CD4-positive, alpha-beta T cell treated with Interleukin-4 for 1 hour (primary cell): ENCODE data around the gene COL5A1.

Source experiments
- DNase-seq, 2 donors: peaks; one replicate each; pipeline ENCODE4 v3.0.0-alpha.2; 2020 to 2022

The COL5A1 gene

DNA sequence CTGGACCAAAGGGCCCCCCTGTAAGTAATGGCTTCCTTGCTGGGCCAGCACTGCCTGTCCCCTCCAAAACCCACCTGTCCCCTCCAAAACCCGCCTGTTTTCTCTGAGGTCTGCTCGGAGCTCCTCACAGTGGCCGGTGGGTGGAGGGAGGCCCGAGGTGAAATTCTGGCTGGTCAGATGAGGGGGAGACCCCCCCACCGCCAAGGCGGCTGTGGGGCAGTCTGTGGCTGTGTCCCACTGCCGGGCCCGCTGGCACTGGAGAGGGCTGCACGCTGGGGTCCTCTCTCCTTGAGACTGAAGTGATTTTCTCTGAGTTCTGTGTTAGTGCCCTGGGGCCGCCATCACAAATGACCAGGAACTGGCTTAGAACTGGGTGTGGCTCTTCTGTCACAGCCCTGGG, 155.3 kb downstream of the COL5A1 start:
- no peak for DNase-seq

DNA sequence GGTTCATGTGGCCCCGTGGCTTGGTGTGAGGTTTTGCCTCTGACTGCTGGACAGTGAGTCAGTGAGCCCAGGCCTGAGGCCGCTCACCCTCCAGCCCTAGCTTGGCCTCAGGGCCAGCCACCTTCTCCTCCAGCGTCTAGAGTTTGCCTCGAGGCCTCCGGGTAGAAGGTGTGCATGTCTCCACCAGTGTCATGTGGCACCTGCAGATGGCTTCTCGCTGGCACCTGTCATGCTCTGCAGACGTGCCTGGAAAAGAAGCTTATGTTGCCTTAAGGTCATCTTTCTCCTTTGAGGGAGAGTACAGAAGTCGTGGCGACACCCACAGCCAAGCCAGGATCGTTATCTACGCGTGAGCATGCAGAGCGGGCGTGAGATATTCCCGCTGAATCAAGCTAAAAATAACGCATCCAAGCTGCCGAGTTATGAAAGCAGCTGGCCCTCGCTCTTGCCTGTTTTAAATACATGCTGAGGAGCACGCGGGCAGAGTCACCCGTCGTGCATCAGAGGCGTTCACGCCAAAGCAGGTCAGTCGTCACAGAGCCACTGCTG, 159.3 kb downstream of the COL5A1 start:
- no peak for DNase-seq

DNA sequence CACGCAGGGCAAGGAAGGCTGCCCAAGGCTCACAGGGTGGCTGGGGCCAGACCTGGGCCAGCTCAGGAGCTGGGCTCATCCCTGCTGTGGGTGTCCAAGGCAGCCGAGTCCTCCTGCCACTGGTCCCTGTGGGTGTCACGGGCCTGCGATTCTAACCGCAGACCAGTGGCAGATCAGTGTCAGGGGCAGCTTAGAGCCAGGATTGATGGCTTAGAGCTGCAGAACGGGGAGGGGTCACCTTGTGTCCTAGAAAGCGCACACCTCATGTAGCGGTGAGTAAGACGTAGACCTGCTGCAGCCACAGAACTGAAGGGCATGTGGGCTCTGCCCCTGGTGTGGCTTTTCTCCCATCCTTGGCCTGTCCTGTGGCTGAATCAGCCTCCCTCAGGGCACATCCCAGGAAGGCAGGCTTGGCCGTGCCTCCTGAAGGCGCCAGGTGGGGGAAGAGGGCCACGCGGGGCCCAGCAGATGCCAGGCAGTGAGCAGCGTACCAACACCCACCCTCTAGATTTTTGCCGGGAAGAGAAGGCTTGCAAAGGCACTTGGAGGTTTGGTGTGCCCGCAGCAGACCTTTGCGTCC, 160.7 kb downstream of the COL5A1 start:
- DNase-seq = no peak

DNA sequence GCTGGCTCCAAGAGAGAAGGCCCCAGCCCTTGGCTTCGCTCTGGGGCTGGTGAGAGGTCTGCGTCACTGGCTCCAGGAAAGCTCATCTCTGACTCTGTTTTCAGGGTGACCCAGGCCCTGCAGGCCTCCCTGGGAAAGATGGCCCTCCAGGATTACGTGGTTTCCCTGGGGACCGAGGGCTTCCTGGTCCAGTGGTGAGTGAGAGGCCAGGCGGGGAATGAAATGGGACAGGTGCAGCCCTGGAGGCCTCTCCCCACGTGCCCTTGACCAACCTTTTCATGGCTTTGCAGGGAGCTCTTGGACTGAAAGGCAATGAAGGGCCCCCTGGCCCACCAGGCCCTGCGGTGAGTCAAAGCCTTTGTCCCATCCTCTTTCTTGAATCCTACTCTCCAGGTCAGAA, 163.3 kb downstream of the COL5A1 start:
- DNase-seq = no peak

DNA sequence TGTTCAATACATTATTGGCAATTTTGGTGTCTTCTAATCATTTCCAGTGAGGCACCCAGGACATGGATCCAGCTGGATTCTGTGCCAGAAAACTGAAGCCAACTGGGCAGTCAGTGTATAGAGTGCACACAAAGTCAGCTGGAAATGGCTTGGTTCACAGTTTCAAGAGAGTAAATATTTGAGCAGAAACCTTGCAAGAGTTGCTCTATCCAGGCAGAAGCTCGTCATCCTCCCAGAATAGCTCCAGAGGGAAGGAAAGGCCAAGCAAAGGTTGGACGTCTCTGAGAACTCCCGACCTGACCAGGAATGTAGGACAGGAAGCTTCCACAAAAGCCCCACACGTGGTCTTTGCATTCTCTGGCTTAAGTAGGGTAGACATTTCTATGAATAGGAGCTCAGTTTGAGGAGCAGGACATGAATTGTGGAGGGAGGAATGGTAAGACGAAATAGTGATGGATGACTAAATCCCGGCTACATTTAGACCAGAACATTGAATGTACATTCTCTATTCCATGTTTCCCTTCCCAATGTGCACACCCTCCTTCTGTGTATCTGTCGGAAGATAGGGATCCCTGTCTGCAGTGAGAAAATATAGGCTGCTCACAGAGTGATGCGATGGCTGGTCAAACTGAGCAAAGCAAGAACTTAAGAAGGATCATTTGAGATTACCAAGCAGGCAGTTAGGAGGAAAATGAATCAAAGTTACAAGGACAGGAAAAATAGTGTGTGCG, 166.3 kb downstream of the COL5A1 start:
- no peak for DNase-seq

DNA sequence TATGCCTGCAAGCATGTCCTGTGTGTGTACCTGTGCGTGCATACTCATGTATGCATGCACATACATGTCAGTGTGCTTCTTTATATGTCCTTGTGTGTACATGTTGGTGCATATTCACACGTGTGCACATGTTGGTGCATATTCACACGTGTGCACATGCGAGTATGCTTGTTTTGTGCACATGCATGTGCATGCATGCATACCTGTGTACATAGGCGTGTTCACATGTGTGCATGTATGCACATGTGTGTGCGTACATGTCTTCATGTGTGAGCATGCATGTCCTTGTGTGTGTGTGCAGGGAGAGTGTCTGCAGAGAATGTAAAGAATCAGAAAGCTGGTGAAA, 166.8 kb downstream of the COL5A1 start:
- DNase-seq = no peak

DNA sequence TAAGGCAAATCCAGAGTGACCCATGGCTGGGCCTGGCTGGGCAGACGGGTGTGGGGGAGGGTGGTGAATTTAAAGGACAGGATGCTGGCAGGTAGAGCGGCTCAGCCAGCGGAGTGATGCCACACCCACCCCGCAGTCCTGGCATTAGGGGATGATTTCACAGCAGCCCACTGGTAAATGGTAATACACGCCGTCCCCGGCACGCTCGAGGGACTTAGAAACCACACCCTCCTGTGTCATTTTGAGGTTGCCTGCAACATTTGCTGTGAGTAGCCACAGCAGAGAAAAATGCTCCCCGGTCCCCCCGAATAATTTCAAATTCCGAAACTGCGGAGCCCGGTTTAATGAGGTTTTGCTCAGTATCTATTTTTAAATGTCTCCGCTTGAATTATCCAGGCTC, 167.7 kb downstream of the COL5A1 start:
- DNase-seq = no peak

DNA sequence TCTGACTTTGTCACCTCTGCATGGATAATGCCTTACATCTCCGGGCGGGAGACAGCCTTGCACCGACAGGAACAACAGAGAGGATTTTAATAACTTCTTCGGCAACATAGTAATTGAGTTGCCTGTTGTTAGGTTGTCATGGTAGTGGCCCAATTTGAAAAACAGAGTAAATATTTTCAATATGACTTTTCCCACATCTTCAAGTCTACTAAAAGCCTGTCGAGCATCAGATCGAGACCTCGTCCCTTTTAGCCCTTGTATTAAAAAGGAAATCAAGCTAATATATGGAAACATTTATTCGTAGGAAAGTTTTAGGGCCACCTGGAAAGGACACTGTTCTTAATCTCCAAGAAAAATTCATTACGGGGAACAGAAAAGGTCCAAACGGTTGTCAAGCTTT, 168.2 kb downstream of the COL5A1 start:
- no peak for DNase-seq

DNA sequence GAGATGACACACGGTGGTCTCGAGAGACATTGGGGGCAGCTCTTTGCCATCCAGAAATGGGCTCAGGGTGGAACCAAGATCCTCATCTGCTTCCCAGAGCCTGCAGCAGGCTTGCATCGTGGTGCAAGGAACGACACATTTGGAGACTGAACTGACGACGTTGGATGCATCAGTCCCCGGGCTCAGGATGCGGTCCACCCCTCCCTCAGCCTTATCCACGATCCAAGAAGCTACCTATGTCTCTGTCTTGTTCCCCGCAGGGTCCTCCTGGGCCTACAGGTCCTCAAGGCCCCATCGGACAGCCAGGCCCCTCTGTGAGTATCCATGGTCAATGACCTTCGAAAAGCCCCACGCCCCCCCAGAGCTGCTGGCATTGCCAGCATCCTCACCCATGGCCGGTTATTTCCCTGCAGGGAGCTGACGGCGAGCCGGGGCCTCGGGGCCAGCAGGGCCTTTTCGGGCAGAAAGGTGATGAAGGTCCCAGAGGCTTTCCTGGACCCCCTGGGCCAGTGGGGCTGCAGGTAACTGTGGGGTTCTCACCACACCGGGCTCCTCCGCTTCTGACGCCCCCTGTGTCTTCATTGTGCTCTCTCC, 169.6 kb downstream of the COL5A1 start:
- no peak for DNase-seq

DNA sequence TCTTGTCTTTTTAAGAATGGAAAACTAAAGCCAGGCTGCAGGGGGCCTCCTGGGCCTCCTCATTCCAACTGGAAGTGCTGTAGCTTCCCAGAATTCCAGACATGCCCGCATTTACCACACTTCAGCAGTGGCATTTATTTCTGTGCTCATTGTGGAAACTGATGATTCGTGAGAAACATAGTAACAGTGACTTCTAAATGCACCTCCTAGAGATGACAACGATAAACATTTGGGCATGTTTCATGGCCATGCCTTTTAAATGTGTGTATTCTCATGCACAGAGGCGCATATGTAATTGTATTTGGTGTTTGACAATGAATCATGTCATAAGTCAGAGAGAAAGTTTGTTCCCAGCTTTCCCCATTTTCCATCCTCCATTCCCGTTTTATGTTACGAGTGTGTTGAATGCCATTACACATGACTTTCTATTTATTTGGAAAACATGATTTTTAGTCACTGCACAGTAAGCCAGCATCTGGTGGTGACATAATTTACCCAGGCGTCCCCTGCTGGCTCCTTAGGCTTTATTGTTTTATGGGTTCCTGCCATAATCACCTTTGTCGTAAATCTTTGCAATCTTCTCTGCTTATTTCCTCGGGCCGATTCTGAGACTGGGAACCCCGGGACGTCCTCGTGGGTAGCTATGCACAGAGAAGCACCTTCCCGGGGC, 170.2 kb downstream of the COL5A1 start:
- no peak for DNase-seq

DNA sequence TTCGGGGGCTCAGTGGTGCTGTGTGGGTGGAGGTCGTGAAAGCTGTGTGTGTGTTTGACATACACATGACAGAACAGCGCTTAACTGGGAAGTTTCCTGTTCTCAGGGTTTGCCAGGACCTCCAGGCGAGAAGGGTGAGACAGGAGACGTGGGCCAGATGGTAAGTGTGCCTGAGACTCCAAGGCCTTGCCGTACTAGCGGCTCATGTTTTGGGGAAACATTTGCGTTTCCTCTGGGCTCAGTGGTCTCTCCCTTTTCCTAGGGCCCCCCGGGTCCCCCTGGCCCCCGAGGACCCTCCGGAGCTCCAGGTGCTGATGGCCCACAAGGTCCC, 170.7 kb downstream of the COL5A1 start:
- DNase-seq = no peak

DNA sequence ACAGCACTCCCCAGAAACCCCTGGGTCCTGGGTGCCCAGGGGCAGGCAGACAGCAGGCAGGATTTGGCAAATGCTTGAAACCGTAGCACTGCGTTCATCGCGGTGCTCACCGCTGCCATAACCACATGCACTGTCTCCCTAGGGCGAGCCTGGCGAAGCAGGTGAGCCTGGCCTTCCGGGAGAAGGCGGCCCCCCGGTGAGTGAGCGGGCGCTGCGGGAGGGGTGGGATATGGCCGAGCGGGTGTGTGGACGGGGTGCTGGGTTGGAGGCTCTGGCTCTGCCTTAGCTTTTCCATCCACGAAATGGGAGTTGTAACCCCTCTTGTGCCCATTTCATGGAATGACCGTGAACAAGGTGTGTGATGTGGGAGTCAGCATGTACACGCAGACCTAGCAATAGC, 172.2 kb downstream of the COL5A1 start:
- no peak for DNase-seq

DNA sequence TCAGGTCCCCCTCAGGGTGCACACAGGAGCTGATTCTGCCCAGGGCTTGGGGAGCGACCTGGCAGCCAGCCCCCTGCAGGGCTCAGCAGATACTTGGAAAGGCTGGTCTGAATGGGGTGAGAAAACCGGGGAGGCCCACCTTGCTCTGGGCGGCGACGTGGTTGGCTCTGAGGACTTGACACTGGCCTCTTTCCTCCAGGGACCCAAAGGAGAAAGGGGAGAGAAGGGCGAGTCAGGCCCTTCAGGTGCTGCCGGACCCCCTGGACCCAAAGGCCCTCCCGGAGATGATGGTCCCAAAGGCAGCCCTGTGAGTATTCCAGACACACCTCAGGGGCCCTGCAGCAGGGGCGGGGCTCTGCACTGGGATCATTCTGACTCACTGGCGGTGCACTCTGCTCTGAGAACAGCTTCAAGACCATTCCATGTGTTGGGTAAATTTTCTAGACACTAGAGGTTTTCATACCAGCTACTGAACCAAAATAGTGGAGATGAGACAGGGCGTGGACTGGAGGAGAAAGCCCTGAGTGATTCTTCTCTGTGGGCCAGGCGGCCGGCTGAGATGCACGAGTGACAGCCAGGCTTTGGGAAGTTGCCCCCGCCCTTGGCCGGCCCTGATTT, 173.1 kb downstream of the COL5A1 start:
- no peak for DNase-seq

DNA sequence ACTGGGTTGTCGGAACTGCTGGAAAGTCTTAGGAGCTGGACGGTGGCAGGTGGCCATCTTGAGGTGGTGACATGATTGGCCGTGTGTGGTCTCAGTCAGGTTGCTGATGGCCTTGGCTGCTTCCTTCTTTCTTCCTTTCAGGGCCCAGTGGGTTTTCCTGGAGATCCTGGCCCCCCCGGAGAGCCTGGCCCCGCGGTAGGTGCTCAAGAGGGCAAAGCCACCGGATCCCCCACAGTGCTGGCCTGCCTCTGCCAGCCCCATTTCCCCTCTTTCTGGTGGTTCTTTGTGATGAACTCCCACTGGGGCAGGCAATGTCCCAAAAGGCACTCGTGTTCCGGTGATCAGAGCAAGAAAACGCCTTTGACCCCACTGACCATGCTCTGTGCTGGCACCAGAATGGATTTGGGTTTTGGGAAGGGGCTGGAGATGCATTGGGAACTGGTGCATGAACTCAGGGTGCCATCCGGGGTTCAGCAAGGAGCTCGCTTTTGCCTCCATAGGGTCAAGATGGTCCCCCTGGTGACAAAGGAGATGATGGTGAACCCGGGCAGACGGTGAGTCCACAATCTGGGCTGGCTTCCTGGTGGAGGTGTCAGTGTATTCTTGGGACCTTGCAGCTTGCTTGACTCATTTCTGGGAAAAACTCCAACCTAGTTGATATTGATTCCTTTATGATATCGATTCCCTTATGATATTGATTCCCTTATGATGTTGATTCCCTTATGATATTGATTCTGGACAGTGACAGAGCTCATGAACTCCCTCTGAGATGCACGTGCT, 174.0 kb downstream of the COL5A1 start:
- DNase-seq = no peak

DNA sequence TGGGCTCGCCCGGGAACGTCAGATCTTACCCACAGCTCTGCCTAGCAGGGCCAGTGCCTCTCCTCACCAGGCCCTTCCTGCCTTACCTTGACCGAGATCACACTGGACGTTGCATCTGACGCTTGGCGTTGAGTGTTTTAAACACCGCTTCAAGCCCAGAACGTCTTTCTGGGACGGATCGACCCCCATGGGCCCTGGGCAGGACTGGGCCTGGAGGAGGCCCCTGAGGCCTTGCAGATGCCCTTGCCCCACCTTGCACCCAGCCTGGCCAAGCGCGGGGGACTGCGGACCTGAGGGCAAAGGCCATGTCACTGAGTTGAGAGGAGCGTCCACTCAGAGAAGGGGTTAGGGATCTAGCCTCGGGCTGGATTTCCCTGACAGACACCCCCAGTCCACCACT, 174.7 kb downstream of the COL5A1 start:
- no peak for DNase-seq

DNA sequence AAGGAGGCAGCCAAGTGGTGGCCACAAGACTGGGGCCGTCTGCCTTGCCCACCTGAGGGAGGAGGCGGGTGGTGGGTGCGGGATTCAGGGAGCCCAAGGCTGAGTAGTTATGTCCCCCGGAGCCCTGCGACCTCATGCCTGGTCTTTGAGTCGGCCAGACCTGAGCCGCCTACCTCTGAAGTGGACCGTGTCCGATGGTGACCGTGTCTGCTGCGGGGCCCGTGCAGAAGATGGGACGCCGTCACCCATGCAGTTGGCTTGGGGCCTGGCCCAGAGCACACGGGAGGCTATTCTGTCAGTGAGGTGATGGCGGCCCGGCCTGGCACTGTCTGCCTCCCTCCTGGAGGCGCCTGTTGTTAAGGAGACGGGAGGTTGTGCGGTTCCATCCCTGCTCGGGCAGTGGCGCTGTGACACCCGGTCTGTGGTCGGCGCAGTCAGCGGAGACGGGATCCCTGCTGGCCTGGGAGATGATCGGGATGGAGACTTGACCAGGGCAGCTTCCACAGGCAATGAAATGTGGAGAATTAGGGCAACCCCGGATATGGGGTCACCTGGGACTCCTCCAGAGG, 176.5 kb downstream of the COL5A1 start:
- no peak for DNase-seq

DNA sequence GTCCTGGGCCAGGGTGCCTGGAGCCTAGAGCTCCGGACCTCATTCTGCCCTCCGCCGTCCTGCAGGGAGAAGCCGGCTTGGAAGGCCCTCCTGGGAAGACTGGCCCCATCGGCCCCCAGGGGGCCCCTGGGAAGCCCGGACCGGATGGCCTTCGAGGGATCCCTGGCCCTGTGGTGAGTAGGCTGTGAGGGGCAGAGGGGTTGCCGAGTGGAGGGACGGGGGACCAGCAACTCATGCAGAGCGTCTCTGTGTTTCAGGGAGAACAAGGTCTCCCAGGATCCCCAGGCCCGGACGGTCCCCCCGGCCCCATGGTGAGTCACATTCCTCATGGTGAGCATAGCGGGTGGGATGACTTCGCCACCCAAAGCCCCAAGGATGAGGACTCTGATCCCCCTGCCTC, 177.0 kb downstream of the COL5A1 start:
- DNase-seq = no peak

DNA sequence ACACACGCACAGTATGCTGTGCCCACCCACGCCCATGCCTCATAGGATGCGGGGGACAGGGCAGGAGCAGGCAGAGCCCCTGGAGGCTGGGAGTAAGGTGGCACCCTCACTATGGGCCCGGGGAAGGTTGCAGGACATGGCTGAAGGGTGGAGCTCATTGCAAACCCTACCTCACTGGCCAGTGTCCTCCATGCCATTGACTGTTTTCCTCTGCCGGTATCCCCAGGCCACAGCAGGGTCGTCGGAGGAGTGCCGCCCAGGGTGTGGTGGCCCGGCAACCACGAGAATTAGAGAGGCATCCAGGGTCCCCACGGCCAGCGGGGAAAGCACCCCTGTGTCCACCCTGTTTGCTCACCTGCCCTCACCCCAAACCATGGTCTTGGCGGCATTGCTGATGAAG, 179.3 kb downstream of the COL5A1 start:
- no peak for DNase-seq

DNA sequence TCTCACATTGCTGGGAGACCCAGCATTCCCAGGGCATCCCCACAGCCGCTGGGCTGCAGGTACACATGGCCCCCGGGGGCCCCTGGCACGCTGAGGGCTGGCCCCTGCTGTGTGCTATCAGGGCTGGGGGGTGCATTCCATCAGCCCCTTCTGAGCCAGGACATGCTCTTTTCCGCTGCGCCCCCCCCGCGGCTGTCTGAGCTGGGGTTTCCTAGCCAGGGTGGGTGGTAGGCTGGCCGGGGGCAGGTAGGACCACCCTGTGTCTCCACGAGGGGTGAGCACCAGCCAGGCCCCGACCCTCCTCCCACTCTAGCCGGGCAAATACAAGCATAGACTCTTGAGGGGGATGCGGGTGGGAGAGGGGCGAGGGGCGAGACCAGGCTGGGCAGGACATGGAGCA, 180.9 kb downstream of the COL5A1 start:
- no peak for DNase-seq

DNA sequence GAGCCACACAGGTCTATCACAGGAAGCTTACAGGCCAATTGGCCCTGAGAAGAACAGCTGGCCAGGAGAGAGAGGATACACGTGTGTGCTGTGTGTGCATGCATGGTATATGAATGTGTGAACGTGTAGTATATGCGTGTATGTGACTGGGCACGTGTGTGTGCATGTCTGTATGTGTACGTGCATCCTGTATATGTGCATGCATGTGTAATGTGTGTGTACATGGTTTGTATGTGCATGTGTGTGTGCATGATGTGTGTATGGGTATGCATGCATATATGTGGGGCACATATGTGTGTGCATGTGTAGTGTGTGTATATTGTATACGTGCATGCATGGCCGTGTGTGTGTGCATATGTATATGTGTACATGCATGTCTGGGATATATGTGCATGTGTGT, 182.0 kb downstream of the COL5A1 start:
- no peak for DNase-seq

DNA sequence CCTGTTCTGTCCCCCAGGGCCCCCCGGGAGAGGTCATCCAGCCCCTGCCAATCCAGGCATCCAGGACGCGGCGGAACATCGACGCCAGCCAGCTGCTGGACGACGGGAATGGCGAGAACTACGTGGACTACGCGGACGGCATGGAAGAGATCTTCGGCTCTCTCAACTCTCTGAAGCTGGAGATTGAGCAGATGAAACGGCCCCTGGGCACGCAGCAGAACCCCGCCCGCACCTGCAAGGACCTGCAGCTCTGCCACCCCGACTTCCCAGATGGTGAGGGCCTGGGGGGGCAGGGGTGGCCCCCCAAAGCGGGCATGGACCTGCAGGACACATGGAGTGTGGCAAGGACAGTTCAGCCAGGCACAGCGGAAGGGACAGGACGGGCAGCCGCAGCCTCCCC, 183.0 kb downstream of the COL5A1 start:
- no peak for DNase-seq

DNA sequence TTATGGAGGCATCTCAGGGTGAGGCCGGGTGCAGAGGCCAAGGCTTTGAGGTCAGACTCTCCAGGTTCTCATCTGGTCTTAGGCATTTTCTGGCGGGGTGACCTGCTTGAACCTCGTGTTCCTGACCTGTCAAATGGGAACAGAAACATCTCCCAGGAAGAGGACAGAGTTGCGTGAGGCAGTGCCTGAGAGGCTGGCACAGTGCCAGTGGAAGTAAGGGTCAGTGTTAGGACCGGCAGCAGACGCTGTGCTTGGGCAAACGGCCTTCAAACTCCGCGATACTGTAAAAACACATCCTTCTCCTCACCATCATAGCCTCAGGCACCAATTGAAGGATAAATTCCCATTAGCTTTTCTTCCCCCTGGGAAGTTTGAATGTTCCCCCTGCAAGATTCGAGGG, 183.4 kb downstream of the COL5A1 start:
- no peak for DNase-seq
